HepG2 (cell line): ENCODE measurements around the gene GOLT1A. TPM values are rescaled to one million over a fixed set of nuclear protein-coding genes. Genes with fewer than 3 reads are reported as not detected.

Source experiments
- ATAC-seq: fragments of 200-7000 bp; cut with Tn5 transposase; 3 replicates; pipeline ENCODE4 v1.9.1; 2020; ENCODE audit warnings: mild to moderate bottlenecking, moderate library complexity
- BruUV-seq: library from RNA; stranded (reverse); fragments of 400-500 nt; replicated peaks from 2 replicates; lab custom pipeline; 2021; lab: Mats Ljungman, UMichigan
- CTCF ChIA-PET: fragments of 300-600 bp; formaldehyde crosslinking; extraction: SDS; loops from one replicate; lab custom pipeline; 2021; ENCODE audit warnings: low total read pairs, inconsistent platforms, low intra/inter-chr PET ratio; lab: Yijun Ruan, JAX
- POLR2A ChIA-PET: fragments of 350-600 bp; sonication (Branson Sonifier 250); formaldehyde crosslinking; loops from one replicate; lab custom pipeline; 2020; ENCODE audit warnings: antibody characterized with exemption, inconsistent platforms; lab: Yijun Ruan, JAX
- DNase-seq: peaks from one replicate; pipeline ENCODE4 v3.0.0-alpha.2; 2015; ENCODE audit warnings: low spot score
- FAIRE-seq: peaks from 3 replicates; lab custom pipeline; 2011; peaks lifted over from hg19 to GRCh38; lab: Jason Lieb, UNC
- H2AFZ ChIP-seq: one replicate; pipeline ENCODE4 v1.6.1; 2011; ENCODE audit warnings: low read length, inconsistent platforms
- H3K27ac ChIP-seq: fragments of 300-600 bp; 3 replicates; pipeline ENCODE4 v1.8.0; 2011; ENCODE audit warnings: mixed run types, mild to moderate bottlenecking, mixed read lengths, low read length, inconsistent platforms; ENCODE audit not compliant: insufficient read depth; ENCODE audit errors: extremely low read length
- H3K27me3 ChIP-seq, 2 experiments: fragments of 200-600 bp in 1 of 2; 2 replicates in 1 of 2; 3 replicates in 1 of 2; pipeline versions ENCODE4 v1.6.0 to v1.8.0; 2011; ENCODE audit warnings: low read length in 2 of 2, mild to moderate bottlenecking in 2 of 2, moderate library complexity in 2 of 2, inconsistent platforms in 1 of 2; ENCODE audit not compliant: insufficient read depth in 2 of 2, control insufficient read depth in 1 of 2
- H3K36me3 ChIP-seq, 2 experiments: fragments of 200-600 bp in 1 of 2; replicated peaks in 1 of 2; 2 replicates in 1 of 2; 3 replicates in 1 of 2; pipeline versions ENCODE4 v1.5.1 to v1.8.0; 2011; ENCODE audit warnings: low read length in 2 of 2, inconsistent platforms in 1 of 2; ENCODE audit not compliant: insufficient read depth in 2 of 2, control insufficient read depth in 1 of 2
- H3K4me1 ChIP-seq: 2 replicates; pipeline ENCODE4 v1.5.1; 2012; ENCODE audit warnings: low read length, inconsistent platforms; ENCODE audit not compliant: insufficient read depth
- H3K4me2 ChIP-seq: 2 replicates; pipeline ENCODE4 v1.6.0; 2011; ENCODE audit warnings: low read depth, low read length, inconsistent platforms
- H3K4me3 ChIP-seq, 3 experiments: fragments of 200-600 bp in 1 of 3; sonication (generic), shearing (Covaris generic) in 1 of 3; replicated peaks in 1 of 3; 2 replicates each; pipeline ENCODE4 v1.5.1; 2011 to 2016; ENCODE audit warnings: low read length in 3 of 3, inconsistent platforms in 2 of 3, low read depth in 2 of 3, mild to moderate bottlenecking in 2 of 3, control low read depth in 1 of 3, mixed read lengths in 1 of 3; ENCODE audit not compliant: insufficient read depth in 1 of 3
- H3K79me2 ChIP-seq: one replicate; pipeline ENCODE4 v1.6.1; 2011; ENCODE audit warnings: low read length, inconsistent platforms; ENCODE audit not compliant: insufficient read depth
- H3K9ac ChIP-seq: 2 replicates; pipeline ENCODE4 v1.6.0; 2011; ENCODE audit warnings: mild to moderate bottlenecking, low read depth, low read length, inconsistent platforms; ENCODE audit not compliant: insufficient read depth
- H3K9me3 ChIP-seq: 2 replicates; pipeline ENCODE4 v1.5.1; 2012; ENCODE audit warnings: mild to moderate bottlenecking, low read length
- H4K20me1 ChIP-seq: 2 replicates; pipeline ENCODE4 v1.6.0; 2011; ENCODE audit warnings: inconsistent platforms, mild to moderate bottlenecking, low read length, moderate library complexity; ENCODE audit not compliant: insufficient read depth
- REXO4 ChIP-seq: sonication (generic); formaldehyde crosslinking; IDR thresholded peaks from 2 replicates; pipeline ENCODE4 v1.8.0; 2022; ENCODE audit warnings: missing genetic modification reagents, mild to moderate bottlenecking, borderline replicate concordance
- ZIK1 ChIP-seq: sonication (generic); formaldehyde crosslinking; IDR thresholded peaks from 2 replicates; pipeline ENCODE4 v1.5.0; 2020; ENCODE audit warnings: mild to moderate bottlenecking, low read depth, missing genetic modification reagents, borderline replicate concordance
- ZNF556 ChIP-seq: sonication (generic); formaldehyde crosslinking; IDR thresholded peaks from 2 replicates; pipeline ENCODE4 v1.4.0; 2020; ENCODE audit warnings: mild to moderate bottlenecking, missing genetic modification reagents, borderline replicate concordance
- ZNF558 ChIP-seq: sonication (generic); formaldehyde crosslinking; IDR thresholded peaks from 2 replicates; pipeline ENCODE4 v1.9.0; 2022; ENCODE audit warnings: mild to moderate bottlenecking, missing genetic modification reagents, borderline replicate concordance
- WGBS: methylation state at CpG from one replicate; pipeline ENCODE4 v1.1.6; 2017; ENCODE audit warnings: low lambda C conversion rate; 5-methylcytosine and 5-hydroxymethylcytosine counted together
- in situ Hi-C: cut with HindIII; loops from 2 replicates; pipeline ENCODE4 v1.10.0; 2017; ENCODE audit warnings: low pct_unique_long_range_greater_than_20kb; ENCODE audit not compliant: extremely low pct_ligation_motif_present
- intact Hi-C: fragments of 100-400 bp; cut with micrococcal nuclease; formaldehyde crosslinking; loops from one replicate; pipeline ENCODE4 v1.10.0; 2022; ENCODE audit not compliant: unreplicated experiment
- polyA plus RNA-seq, 8 experiments: library from polyadenylated mRNA; depleted of rRNA in 3 of 8; stranded (reverse) in 7 of 8; unstranded in 1 of 8; fragments of >200 nt; fragmentation: Illumina TruSeq in 4 of 8; extraction: Trizol in 4 of 8; gene quantifications; 2 replicates each; pipeline versions ENCODE4 v1.2.1 to v1.2.3, GENCODE V29; 2011 to 2016; ENCODE audit warnings: low read depth in 4 of 8, missing spikeins in 1 of 8, mixed read lengths in 1 of 8; ENCODE audit not compliant: insufficient read depth in 1 of 8
- total RNA-seq, 5 experiments: library from RNA; depleted of rRNA; stranded (reverse); fragments of >200 nt; fragmentation: Illumina TruSeq; extraction: Trizol; gene quantifications; 2 replicates each; pipeline ENCODE4 v1.2.3, GENCODE V29; 2016; ENCODE audit warnings: low read depth in 1 of 5
- TF ChIP-seq, protein P1 (sequence below): IDR thresholded peaks from 2 replicates; pipeline ENCODE4 v1.6.1; 2012; ENCODE audit warnings: low read depth, low read length, improper control_type of control experiment
- TF ChIP-seq, protein P2 (sequence below): sonication (generic); formaldehyde crosslinking; IDR thresholded peaks from 2 replicates; pipeline ENCODE4 v1.5.1; 2020; ENCODE audit warnings: mild to moderate bottlenecking, missing genetic modification reagents, borderline replicate concordance

GOLT1A gene
- total and polyA plus RNA-seq, 2 of the 13 experiments (the other 11 are each of a cell fraction or from before 2014, with no cell fraction given), result 25.8 to 28.0 TPM

DNA sequence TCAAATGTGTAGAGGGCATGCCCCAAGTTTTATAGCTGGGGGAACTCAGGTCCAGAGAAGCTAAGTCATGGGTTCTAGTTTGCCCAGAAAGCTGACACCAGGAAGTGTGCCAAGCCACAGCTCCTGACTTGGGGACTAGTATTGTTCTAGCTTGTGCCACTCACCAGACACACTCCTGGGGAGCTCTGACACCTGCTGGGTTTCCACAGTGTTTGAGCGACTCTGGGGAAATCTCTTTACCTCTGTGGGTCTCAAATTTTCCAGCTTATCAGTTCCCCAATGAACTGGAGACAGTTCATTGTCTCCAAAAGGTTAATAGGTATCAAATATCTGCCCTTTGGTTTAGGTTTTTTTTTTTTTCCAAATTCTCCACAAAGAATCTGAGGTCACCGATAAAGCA lies 21.7 kb downstream of the GOLT1A start (continued):
- TF ChIP-seq, protein P1, sequence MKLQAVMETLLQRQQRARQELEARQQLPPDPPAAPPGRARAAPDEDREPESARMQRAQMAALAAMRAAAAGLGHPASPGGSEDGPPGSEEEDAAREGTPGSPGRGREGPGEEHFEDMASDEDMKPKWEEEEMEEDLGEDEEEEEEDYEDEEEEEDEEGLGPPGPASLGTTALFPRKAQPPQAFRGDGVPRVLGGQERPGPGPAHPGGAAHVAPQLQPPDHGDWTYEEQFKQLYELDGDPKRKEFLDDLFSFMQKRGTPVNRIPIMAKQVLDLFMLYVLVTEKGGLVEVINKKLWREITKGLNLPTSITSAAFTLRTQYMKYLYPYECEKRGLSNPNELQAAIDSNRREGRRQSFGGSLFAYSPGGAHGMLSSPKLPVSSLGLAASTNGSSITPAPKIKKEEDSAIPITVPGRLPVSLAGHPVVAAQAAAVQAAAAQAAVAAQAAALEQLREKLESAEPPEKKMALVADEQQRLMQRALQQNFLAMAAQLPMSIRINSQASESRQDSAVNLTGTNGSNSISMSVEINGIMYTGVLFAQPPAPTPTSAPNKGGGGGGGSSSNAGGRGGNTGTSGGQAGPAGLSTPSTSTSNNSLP, result no peak
- TF ChIP-seq REXO4 (CRISPR knock-in tag) (no peak), ZIK1 (CRISPR knock-in tag) (no peak)
- TF ChIP-seq, all 625 proteins: peak for 0

DNA sequence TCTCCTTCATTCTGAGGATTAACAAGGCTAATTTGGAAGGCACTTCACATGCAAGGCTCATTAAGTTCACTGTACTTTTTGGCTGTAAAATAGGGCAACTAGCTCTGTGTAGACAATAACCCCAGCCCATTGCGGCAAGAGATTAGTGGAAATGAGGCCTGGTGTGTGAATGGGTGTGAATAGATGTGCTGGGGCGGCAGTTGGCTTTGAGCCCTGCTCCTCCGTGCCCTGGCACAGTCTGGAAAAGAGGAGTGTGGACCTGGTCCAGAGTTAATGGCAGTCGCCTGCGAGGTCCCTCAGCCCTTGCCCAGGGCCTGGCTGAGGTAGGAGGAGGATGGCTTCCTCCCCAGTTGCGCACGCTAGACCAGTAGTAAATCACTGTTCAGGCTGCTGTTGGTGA lies 22.3 kb downstream of the GOLT1A start:
- no peak overlapping the region for H3K9ac ChIP-seq
- H4K20me1 ChIP-seq, result no peaks in the 10 kb centered on the region
- no peaks in the 10 kb centered on the region for H3K79me2 ChIP-seq
- CTCF ChIA-PET, result no interaction called here
- intact Hi-C loops, result no loop called here
- TF ChIP-seq ZNF556 (CRISPR knock-in tag) (no peak), ZNF558 (CRISPR knock-in tag) (no peak)
- TF ChIP-seq, protein P2, sequence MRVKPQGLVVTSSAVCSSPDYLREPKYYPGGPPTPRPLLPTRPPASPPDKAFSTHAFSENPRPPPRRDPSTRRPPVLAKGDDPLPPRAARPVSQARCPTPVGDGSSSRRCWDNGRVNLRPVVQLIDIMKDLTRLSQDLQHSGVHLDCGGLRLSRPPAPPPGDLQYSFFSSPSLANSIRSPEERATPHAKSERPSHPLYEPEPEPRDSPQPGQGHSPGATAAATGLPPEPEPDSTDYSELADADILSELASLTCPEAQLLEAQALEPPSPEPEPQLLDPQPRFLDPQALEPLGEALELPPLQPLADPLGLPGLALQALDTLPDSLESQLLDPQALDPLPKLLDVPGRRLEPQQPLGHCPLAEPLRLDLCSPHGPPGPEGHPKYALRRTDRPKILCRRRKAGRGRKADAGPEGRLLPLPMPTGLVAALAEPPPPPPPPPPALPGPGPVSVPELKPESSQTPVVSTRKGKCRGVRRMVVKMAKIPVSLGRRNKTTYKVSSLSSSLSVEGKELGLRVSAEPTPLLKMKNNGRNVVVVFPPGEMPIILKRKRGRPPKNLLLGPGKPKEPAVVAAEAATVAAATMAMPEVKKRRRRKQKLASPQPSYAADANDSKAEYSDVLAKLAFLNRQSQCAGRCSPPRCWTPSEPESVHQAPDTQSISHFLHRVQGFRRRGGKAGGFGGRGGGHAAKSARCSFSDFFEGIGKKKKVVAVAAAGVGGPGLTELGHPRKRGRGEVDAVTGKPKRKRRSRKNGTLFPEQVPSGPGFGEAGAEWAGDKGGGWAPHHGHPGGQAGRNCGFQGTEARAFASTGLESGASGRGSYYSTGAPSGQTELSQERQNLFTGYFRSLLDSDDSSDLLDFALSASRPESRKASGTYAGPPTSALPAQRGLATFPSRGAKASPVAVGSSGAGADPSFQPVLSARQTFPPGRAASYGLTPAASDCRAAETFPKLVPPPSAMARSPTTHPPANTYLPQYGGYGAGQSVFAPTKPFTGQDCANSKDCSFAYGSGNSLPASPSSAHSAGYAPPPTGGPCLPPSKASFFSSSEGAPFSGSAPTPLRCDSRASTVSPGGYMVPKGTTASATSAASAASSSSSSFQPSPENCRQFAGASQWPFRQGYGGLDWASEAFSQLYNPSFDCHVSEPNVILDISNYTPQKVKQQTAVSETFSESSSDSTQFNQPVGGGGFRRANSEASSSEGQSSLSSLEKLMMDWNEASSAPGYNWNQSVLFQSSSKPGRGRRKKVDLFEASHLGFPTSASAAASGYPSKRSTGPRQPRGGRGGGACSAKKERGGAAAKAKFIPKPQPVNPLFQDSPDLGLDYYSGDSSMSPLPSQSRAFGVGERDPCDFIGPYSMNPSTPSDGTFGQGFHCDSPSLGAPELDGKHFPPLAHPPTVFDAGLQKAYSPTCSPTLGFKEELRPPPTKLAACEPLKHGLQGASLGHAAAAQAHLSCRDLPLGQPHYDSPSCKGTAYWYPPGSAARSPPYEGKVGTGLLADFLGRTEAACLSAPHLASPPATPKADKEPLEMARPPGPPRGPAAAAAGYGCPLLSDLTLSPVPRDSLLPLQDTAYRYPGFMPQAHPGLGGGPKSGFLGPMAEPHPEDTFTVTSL (CRISPR knock-in tag), result no peak
- TF ChIP-seq, all 625 proteins: peak for 0
- Histone ChIP-seq H3K27me3 (peaks cover 6 to 45% of the 10 kb centered on the region in 2 experiments; a peak in 4 of 5 replicates), H3K4me1 (peaks cover 31% of the 10 kb centered on the region), H2AFZ (no peak overlapping the region), H3K27ac (no peak overlapping the region), H3K9me3 (no peaks in the 10 kb centered on the region), H3K4me2 (no peak overlapping the region), H3K4me3 (no peak overlapping the region), H3K36me3 (no peaks in the 10 kb centered on the region)
- in situ Hi-C loops, result no loop called here
- ATAC-seq (no peak), DNase-seq (no peak), FAIRE-seq (no peak)
- no TSS peak for BruUV-seq
- 54% methylated on average over 4 of the region's 7 CpGs for WGBS
- POLR2A ChIA-PET, result interaction anchor here (1.5 to 1.9 kb wide), 2 partner anchors 11 to 23 kb away, joined by 4 to 7 read pairs; partner anchors contain the start of gene GOLT1A
